ENCODE results near the gene SPAG17.

Gene SPAG17

DNA sequence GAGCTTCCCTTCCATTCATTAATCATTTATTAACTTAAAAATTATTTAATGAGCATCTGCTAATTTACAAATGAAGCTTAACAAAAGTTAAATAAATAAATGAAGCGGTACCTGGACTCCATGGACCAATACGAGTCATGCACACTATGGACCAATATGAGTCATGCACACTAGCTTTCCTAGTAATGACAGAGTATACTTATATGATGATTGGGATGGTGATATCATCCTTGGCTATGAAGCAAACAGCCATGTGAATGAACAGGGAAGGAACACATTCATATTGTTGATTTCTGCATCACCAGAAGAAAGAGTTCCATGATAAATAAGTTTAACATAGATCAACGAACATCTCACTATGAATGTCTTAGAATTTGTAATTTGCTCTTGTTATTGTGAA, 109.9 kb downstream of the SPAG17 start:
- DNase-seq (ENCODE audit: low read depth), result no peak

DNA sequence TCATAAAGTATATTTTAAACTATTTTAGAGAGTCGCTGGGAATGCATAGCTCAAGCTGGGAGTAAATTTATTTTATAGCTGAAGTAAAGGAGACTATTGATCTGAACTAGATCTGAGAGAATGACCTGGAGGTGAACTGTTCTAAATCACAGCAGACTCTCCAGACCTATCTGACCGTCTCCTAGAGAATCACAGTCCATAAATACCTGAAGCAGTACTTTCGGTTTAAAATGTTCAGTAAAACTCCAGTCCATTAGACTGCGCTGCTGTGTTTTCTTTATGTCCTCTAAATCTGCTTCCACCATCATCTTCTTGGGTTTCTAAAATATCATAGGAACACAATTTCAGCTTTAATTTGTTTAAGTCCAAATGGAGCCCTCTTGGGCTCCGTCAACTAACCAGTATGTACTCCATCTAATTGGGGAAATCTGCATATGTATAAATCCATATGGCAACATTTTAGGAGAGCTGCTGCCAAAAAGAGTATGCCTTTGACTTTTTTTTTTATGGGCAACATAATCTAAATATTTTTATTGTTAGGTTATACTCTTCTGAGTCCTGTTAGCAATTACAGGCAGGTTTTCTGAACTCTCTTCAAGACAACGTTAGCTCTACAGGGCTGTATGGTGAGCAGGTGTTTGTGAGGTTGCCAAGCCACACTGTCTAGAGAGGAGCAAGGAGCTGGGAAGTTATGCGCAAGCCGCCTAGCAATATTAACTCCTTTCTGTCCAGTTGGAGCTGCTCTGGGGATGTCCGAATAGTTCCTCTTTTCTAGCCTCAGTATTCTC, 111.2 kb downstream of the SPAG17 start:
- no peak for DNase-seq (ENCODE audit: low read depth)

DNA sequence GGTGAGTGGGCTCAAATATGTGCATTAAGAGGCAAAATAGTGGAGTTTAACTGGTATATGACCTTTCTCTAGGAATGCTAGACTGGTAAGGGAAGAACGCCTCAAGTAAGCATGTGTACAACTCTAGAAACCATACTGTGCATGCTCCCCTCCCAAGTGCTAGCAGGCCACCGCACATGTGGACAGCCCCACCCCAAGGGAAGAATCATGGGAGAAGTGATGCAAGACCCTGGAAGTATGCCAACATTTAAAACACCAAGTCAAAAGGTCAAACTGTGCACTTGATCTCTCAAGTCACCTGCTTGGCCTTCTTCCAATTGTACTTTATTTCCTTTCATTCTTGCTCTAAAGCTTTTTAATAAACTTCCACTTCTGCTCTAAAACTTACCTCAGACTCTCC, 135.0 kb downstream of the SPAG17 start:
- DNase-seq (ENCODE audit: low read depth), result no peak

DNA sequence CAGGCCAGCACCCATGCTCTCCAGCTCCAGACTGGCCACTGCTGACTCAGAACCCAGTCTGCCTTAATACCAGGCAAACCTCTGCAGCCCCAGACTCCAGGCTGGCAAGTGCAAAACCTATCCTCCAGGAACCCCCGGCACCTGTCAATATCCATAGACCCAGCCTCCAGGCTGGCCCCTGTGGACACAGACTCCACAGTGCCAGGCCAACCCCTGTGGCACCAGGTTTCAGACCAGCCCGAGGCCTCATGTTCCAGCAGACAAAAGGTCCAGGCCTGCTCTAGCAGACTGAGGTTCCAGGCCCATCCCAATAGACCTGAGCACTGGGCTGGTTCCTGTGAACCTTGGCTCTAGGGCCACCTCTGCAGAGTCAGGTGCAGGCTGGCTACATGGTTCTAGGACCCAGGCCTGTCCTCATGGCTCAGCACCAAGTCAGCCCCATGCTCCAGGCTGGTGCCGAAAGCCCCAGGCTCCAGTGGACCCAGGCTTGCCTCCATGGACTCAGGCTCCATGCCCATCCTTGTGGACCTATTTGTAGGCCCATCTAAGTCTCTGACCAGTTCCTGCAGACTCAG, 137.3 kb downstream of the SPAG17 start:
- no peak for DNase-seq (ENCODE audit: low read depth)

DNA sequence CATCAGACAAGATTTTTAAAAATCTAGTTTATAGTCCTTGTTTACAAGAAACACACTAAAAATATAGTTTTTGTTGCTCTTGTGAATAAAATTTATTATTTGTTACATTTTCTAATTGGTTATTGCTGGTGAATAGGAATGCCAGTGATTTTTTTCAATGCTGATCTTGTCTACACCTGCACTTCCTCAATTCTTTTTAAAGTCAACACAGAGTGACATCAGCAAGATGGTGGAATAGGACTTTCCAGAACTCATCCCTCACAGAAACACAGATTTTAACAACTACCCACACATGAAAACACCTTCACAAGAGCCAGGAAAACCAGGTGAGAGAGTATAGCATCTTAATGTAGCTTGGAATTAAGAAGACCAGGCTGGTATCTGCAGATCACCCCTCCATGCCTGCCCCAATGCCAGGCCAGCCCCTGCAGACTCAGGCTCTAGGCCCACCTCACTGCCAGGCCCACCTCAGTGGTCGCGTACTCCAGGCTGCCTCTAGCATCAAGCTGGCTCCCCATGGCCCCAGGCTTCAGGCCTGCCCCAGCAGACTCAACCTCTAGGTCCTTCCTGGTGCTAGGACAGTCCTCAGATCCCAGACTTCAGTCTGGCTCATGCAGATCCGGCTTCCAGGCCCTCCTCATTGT, 137.9 kb downstream of the SPAG17 start:
- DNase-seq (ENCODE audit: low read depth), result no peak

DNA sequence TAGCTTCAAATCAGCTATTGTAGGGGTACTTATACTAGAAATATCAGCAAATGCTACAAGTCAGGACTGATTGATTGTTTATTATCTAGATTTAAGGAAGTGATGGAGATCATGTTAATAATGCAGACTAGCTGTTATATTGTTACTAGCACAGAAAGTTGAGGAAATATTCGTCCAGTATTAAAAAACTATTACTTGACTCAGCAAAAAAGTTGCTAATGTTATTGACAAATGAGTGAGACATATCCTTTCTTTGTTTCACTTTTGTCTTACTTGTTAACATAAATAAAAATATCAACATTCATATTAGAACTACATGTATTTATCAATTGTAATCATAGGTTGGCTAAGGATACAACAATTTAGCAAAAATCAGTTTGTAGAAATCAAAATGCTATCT, 141.4 kb downstream of the SPAG17 start:
- DNase-seq (ENCODE audit: low read depth), result no peak

DNA sequence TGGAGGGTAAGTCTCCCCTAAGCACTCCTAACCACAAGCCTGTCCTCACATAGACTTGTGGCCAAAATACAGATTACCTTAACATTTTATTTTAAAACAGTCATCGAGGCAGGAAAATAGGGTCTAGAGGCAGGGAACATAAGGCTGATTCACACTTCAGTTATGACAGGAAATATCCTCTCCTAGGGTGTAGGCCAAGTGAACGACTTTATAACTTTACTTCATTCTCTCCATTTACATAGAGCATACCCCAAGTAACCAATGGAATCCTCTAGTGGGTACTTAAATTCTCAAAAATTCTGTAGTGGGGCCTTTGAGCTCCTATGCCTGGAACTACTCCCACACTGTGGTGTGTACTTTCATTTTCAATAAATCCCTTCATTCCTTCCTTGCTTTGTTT, 142.5 kb downstream of the SPAG17 start:
- DNase-seq (ENCODE audit: low read depth), result no peak

DNA sequence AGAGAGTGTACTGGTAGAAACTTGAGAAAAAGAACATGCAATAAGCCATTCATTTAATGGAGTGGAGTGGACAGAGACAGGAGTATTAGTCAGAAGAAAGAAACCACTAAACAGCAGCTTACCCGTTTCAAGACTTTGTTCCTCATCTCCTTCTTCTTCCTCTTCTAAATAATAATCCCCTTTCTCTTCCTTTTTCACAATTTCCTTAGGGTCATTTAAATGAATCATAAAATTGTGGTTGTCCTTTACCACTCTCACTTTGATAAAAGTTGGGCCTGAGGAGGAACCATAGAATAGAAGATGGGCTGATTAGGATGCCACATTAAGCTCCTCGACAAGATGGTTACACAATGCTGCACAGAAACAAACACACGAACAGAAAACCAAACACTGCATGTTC, 145.9 kb downstream of the SPAG17 start:
- no peak for DNase-seq (ENCODE audit: low read depth)

DNA sequence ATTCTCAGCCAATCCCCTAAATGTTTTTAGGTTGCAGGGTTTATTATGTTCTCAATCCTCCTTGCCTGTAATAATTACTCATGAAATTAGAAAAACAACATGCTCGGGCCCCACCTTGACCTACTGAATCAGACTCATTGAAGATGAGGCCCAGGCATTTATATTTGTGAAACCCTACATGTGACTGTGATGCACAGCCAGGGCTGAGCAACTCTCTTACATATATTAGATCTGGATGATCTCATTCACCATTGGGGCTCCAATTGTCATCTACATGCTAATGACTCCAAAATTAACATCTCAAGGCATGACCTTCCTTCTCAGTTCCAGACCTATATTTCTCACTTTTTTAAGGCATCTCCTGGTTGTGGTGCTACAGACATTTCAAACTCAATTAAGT, 152.1 kb downstream of the SPAG17 start:
- DNase-seq (ENCODE audit: low read depth), result no peak

DNA sequence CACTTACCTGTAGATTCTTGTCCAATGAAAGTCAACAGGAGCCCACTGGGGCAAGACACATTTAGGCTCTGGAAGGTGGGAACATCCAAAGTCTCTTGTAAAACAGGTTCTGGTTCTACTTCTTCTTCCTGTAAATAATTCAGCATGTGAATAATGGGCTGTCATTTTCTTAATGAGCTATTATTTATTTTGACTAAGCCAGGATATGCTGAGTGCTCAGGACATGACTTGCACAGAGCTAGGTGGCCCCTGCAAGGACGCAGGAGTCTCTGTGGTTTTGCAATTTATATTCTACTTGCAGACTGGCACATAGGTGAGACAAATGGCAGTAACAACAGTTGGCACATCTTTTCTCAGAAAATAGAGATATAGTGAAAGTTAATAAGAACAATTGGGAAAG, 156.8 kb downstream of the SPAG17 start:
- DNase-seq (ENCODE audit: low read depth), result no peak

DNA sequence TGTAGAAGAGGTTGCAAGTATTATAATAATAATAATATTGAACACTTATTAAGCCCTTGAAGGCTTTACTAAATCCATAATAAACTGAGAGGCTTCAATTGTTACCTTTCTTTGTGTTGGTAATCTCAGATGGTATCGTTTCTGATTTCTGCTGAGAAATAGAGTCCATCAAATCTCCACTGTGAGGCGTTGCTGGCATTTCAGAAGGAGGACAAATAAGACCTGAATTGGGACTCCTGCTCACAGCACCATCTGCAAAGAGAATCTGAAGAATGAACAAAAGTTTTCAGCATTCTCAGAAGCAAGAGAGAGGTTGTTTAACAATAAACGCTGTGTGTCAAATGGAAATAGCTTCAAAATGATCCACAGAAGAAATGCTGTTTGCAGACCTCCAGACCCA, 161.8 kb downstream of the SPAG17 start:
- DNase-seq (ENCODE audit: low read depth), result no peak

DNA sequence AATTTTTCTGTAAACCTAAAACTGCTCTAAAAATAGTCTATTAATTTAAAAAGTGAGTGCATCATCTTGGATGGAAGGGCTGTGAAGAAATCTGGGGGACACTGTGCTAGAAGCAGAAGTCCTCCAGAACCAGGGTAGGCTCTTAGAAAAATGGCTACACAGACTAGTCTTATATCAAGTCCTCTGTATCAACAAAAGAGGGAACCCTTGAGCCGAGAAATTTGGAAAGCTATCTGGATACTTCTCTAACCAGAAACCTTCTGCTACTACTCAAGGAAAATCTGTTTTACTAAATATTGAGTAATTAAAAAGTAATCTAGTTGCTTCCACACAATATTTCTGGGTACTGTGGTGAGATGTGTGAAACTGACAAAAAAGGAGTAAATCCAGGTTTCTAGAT, 163.4 kb downstream of the SPAG17 start:
- DNase-seq (ENCODE audit: low read depth), result no peak

DNA sequence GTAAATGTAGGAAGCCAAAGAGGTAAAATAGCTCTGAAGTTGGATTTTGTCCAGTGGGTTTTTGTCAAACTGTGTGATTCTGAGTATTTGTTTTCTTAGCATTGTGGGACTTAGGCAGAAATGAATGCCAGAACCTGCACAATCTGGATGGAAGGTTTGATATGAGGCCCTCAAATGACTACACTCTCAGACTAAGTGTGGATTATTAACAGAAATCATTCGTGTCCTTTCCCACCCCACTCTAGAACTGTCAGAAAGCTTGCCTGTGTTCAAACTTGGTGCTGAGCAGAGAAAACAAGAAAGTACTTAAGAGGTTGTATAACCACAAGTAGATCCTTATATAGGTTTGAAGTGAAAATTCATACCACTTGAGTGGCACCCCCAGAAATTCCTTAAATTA, 167.0 kb downstream of the SPAG17 start:
- DNase-seq (ENCODE audit: low read depth), result no peak

DNA sequence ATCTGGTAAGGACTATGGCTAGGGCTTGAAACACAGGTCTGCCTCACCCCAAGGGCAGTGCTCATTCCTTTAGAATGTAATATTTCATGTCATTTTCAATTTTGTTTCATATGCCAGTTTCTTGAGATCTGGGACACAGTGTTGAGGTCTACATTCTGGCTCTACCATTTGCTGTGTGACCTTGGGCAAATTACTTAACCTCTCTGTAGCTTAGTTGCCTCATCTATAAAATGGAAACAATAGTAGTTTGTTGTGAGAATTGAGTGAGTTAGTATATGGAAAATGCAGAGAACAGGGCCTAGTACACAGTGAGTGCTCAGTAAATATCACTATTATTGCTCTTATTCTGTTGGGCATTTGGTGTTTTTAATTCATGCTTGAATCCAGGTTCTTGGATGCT, 171.1 kb downstream of the SPAG17 start:
- no peak for DNase-seq (ENCODE audit: low read depth)

DNA sequence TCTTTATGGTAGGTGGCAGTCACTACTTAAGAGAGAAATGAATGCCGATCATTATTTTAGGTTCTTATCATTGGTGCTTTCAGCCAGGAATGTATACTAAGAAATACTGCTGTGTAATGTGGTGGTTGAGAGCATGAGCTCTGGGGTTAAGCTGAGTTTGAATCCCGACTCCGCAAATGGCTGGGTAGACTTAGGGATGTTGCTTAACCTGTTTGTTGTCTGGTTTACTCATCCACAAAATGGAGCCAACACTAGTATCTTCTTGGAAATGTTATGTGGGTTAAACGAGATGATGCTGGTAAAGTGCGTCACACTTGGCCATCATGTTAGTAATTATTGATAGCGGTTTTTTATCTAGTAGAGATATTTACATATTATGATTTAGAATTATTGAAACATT, 171.7 kb downstream of the SPAG17 start:
- no peak for DNase-seq (ENCODE audit: low read depth)

DNA sequence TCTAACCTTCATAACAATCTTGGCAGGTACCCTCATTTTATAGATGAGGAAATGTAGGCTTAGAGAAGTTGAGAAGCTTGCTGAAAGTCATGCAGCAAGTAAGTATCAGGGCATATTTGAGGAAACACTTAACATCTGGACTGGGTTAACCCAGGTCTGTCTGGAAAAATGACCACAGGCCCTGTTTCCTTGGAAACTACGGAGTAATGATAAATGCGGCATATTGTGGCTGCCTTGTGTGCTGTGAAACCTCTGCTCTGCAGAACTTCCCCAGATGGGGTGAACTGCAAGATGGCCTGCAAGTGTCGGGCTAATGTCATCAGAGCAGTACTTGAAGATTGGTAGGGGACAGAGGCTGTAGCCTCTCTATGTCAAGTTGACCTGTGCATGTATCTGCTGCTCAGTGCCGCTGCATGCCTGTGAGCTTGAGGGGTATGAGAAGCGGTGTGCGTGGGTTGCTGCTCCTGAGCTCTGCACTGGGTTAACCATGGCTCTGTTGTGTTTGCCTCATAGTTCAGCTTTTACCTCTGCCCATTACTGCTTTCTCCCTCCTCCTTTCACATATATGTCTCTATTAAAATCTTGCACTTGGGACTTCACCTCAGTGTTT, 172.4 kb downstream of the SPAG17 start:
- DNase-seq (ENCODE audit: low read depth), result no peak

DNA sequence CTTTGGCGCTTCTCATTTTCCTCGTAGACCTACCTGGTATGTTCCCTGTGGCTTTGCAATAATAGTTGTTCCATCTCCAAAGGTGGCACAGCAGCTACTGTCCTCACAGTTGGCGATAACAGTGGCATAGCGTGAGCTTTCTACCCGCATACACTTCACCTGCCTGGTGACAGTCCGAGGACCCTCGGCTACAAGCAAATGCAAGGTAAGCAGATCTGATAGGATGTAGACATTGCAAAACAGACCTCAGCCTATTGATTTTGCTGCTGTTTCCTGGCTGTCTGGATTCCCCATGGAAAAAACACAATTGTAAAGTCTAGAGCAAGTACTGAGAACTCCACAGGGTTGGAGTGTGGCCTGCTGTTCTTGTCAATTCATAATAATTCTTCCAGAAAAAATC, 177.0 kb downstream of the SPAG17 start:
- DNase-seq (ENCODE audit: low read depth), result no peak

DNA sequence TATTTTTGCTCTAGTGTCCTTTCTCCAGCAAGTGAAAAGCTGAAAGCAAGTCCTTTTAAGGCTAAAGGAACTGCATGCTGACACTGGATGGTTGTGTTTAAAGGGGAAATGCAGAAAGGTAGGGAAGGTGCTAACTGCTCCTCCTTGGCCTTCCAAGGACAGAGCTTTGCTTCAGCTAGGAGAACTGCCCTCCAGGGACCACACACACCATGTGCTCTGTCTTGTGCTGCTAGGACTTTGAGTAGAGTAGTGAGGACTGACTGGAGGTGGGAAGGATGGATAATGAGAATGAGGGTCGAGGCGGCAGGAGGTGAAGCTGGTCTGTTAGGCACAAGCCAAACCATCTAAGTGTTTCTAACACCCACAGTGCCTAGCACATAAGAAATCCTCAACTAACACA, 177.6 kb downstream of the SPAG17 start:
- DNase-seq (ENCODE audit: low read depth), result no peak

DNA sequence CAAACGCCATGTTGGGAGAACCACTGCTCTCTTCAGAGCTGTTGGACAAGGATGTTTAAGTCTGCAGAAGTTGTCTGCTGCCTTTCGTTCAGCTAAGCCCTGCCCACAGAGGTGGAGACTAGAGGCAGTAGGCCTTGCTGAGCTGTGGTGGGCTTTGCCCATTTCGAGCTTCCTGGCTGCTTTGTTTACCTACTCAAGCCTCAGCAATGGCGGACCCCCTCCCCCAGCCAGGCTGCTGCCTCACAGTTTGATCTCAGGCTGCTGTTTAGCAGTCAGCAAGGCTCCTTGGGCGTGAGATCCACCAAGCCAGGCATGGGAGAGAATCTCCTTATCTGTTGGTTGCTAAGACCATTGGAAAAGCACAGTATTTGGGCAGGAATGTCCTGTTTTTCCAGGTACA, 180.7 kb downstream of the SPAG17 start:
- DNase-seq (ENCODE audit: low read depth), result no peak

DNA sequence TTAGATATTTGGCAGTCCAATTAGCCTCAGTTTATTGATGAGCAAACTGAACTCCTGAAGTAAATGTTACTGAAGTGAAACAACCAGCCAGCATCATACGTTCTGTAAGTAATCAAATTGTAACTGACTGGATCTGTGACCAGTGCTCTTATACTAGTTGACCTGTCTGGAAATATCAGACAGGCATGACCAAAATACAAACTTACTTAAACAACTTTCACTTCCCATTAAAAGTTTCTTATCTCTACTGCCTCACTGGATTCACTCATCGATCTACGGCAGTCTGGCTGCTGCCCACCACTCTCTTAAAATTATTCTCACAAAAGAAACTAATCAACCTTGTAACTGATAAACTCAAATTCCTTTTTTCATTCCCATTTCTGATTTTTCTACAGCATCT, 199.1 kb downstream of the SPAG17 start:
- no peak for DNase-seq (ENCODE audit: low read depth)

DNA sequence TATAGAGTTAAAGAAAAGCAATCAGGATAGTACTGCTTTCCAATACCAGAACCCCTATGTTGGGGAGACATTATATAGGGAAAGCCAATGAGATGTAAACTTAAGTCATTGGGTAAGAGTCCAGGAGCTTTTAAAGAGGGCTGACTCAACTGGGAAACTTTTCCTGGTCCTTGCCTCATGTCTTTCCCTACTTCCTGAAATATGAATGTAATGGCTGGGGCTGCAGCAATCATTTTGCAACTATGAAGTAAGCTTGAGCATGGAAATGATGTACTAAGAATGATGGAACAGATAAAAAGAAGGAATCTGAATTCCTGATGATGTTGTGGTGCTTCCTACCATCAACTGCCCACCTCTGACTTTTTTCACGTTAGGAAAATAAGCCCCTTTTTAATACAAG, 199.8 kb downstream of the SPAG17 start:
- no peak for DNase-seq (ENCODE audit: low read depth)

DNA sequence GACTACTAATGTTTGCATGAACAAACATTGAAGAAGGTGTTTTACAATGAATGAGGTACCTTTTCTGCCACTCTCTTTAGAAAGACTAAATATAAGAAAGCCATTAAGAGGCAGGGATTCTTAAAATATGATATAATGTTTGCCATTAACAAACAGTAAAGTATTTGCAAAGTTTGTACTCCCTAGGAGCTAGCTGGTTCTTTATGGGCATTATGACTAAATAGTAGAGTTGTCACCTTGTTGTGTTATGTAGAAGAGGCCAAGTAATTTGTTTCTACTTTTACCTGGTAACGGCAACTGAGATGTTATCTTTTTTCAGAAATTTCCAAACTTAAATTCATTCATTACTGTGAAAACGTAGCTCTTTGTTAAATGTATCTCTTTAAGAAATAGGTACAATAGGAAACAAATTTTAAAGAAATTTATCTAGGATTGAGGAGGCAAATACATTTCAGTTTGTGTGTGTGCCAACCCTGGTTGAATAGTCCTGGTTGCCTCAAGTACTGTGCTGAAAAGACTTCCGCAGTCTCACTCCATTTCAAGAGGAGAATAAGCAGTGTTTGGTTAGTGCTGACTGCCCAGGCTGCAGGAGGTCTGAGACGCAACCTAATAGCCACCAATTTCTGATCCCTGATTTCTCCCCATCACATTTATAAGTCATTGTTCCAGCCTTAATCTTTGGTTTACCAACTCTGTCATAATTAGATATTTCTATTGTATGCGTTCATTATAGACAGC, 203.4 kb downstream of the SPAG17 start:
- no peak for DNase-seq (ENCODE audit: low read depth)

DNA sequence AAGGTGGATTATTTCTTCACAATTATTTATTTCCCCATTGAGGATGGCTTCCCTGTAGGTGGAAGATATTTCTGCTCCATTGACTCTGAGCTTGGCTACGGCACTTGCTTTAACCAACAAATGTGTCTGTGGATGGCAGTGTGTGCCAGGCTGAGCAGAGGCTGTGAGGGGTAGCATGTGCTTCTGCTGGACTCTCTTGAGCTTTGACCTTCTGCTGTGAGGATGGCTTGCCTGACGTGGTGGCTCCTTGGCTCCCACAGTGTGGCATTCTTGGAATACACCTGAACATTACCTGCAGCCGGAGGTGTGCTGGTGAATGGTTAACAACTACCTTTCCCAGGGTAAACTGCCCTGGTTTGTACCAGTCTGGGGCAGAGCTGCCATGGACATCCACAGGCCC, 208.6 kb downstream of the SPAG17 start:
- no peak for DNase-seq (ENCODE audit: low read depth)
